ENCODE measurements around the gene SMAD7.

Gene SMAD7

GRCh38 chr18:48892146-48892855 is 58.5 kb downstream of the SMAD7 start:
- no peak for DNase-seq

GRCh38 chr18:48891721-48892120 is 59.0 kb downstream of the SMAD7 start:
- no peak for DNase-seq

GRCh38 chr18:48889981-48890762 is 60.6 kb downstream of the SMAD7 start:
- DNase-seq, result no peak

GRCh38 chr18:48889115-48889941 is 61.4 kb downstream of the SMAD7 start:
- DNase-seq, result no peak

- no peak for DNase-seq
Observed at GRCh38 chr18:48888773-48889080, 62.0 kb downstream of the SMAD7 start.

GRCh38 chr18:48887905-48888772 is 62.6 kb downstream of the SMAD7 start:
- no peak for DNase-seq

GRCh38 chr18:48887294-48887904 is 63.4 kb downstream of the SMAD7 start:
- no peak for DNase-seq

- DNase-seq, result no peak
Observed at GRCh38 chr18:48886520-48887293, 64.1 kb downstream of the SMAD7 start.

GRCh38 chr18:48885924-48886400 is 64.8 kb downstream of the SMAD7 start:
- DNase-seq, result no peak

GRCh38 chr18:48885266-48885923 is 65.4 kb downstream of the SMAD7 start:
- DNase-seq, result no peak

GRCh38 chr18:48884771-48885170 is 66.0 kb downstream of the SMAD7 start:
- no peak for DNase-seq

- no peak for DNase-seq
Observed at GRCh38 chr18:48884306-48884705, 66.5 kb downstream of the SMAD7 start.

GRCh38 chr18:48882379-48882778 is 68.4 kb downstream of the SMAD7 start:
- DNase-seq, result no peak

GRCh38 chr18:48880931-48881330 is 69.8 kb downstream of the SMAD7 start:
- DNase-seq, result no peak

GRCh38 chr18:48879008-48879431 is 71.7 kb downstream of the SMAD7 start:
- no peak for DNase-seq

- DNase-seq, result no peak
Observed at GRCh38 chr18:48878471-48878870, 72.3 kb downstream of the SMAD7 start.

GRCh38 chr18:48877941-48878340 is 72.8 kb downstream of the SMAD7 start:
- DNase-seq, result no peak

- no peak for DNase-seq
Observed at GRCh38 chr18:48876590-48876989, 74.2 kb downstream of the SMAD7 start.

- no peak for DNase-seq
Observed at GRCh38 chr18:48875942-48876511, 74.7 kb downstream of the SMAD7 start.

- DNase-seq, result no peak
Observed at GRCh38 chr18:48875314-48875941, 75.3 kb downstream of the SMAD7 start.
